Subcutaneous adipose tissue (tissue), 4 donors: ENCODE data around the gene P2RY1. TPM values are rescaled to one million over a fixed set of nuclear protein-coding genes. Genes with fewer than 3 reads are reported as not detected.

Source experiments
- CTCF ChIP-seq: fragments of 450-650 bp; IDR thresholded peaks from one replicate; pipeline ENCODE4 v1.5.1; 2016; ENCODE audit warnings: low read depth, mild to moderate bottlenecking, control low read depth, antibody characterized with exemption, moderate library complexity
- total RNA-seq, 4 donors: library from RNA; depleted of rRNA; stranded (reverse); fragments of >200 nt; gene quantifications; one replicate each; pipeline ENCODE4 v1.1.0, GENCODE V29; 2016

Gene P2RY1
- 10 to 100 TPM in 1 of 4 donors, 1 to 10 TPM in 3; 2.8 to 14.3 (median 7.1) TPM for total RNA-seq

- TF ChIP-seq CTCF = no peak
Observed at GRCh38 chr3:152834776-152835600, at the start of gene P2RY1. Gene P2RY1, plus strand, starts transcription at chr3:152835131. Its CDS starts 652 bp downstream, at chr3:152835783.

DNA sequence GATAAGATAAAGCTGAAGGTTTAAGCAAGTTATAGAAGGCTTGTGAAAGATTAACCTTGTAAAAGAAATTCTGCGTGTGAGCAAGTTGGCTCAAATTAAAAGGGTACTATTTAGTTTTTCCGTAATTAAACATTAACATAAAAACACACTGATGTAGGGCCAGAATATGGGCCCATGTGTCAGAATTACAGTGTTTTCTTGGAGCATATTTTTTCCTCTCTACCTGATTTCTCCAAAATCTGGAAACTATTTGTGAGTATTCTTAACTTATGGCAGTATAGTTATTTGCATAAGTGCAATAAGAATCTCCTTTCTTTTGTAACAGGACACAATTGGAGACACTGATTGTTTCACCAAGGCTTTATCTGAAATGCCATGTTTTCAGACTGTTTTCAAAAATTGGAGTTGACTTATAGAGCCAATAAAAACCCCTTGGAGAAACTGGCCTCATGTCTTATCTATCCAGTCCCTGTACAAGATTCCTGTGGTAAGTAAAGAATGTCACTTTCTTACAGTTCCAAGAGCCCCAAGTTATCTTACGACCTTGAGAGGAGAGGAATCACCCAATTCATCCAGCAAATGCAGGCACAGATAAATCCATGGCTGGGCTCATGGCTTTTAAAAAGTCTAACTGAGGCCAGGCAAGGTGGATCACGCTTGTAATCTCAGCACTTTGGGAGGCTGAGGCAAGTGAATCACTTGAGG lies 47.8 kb upstream of the P2RY1 start:
- TF ChIP-seq CTCF = no peak

GRCh38 chr3:152790651-152791387 lies 44.1 kb upstream of the P2RY1 start:
- TF ChIP-seq CTCF = no peak

- no peak for TF ChIP-seq CTCF
Observed at GRCh38 chr3:152793969-152794368, 41.0 kb upstream of the P2RY1 start.

DNA sequence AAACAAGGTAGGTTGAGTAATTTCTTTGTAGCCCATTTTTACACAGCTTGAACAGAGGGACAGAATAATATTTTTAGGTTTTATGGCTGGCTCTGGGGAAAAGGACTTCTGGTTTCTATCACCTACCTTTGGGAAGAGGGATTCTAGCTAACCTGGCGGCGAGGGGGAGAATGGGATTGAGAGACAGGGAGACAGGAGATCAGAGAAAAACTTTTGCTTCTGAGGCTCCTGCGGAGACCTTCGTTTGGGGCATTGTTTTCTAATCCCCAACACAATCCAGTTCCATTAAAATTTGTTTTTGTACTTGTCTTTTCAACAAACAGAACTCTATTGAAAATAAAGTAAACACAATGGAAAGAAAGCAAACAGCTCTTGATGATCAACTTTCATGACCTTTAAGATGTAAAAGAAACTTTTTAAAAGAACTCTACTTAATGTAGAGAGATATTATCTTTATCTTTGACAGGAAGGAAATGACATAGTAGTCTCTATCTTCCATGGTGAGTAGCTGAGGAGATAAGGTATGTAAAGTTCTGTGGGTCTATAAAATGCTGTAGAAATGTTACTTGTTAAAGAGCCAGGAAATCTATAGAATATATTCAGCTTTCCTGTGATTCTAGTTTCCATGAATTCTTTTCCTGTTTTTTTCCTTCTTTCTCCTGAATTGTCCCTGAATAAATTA lies 37.0 kb upstream of the P2RY1 start:
- TF ChIP-seq CTCF = no peak

DNA sequence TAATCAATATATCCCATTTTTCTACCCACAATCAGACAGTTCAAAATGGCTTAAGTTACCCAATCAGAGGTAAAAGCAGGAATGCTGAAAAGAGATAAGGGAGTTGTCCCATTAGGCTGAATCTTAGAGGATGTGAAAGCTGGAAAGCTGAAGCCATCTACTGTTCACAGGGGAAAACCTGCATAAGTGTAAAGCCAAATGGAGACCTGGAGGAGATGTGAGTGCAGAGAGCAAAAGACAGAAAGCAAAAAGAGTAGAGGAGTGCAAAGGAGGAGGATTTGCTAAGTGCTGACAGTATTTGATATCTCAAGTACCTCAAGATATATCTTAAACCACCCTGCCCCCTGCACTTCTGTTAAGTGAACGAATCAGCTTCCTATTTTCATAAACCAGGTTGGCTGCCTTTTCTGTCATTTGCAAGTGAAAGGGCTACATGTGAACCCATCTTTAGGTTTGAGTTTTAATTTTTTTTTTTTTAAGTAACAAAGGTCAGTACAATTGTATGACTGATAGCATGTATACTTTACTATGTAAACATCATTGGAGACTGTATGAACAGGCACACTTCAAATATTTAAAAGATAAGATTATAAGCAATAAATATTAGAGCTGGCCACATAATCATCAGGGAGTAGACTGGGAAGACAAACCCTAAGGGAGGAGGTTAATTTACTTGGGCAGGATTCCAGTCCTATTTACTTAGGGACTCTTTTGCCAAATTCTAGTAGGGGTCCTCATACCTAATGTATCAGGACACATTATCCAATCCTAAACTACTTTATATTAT lies 22.8 kb upstream of the P2RY1 start:
- no peak for TF ChIP-seq CTCF
